ENCODE data around the gene ANKRD29.
"Not testable (repeated sequence)": the region's sequence is repeated elsewhere in the genome, so short reads cannot be mapped to it uniquely, and the experiment has no call there.

The ANKRD29 gene

GRCh38 chr18:23641937-23642666, 20.6 kb downstream of the ANKRD29 start:
- DNase-seq = no peak

- DNase-seq = no peak
Observed at GRCh38 chr18:23641143-23641720, 21.5 kb downstream of the ANKRD29 start.

GRCh38 chr18:23640052-23640451, 22.7 kb downstream of the ANKRD29 start:
- no peak for DNase-seq

GRCh38 chr18:23636433-23636832, 26.3 kb downstream of the ANKRD29 start:
- not testable (repeated sequence) for DNase-seq

- DNase-seq = no peak
Observed at GRCh38 chr18:23636071-23636399, 26.7 kb downstream of the ANKRD29 start.

- DNase-seq = no peak
Observed at GRCh38 chr18:23635283-23636070, 27.2 kb downstream of the ANKRD29 start.

- DNase-seq = no peak
Observed at GRCh38 chr18:23634692-23635091, 28.0 kb downstream of the ANKRD29 start.

- DNase-seq = no peak
Observed at GRCh38 chr18:23632615-23633014, 30.1 kb downstream of the ANKRD29 start.

- peak; percentile 14 for DNase-seq
Observed at GRCh38 chr18:23631746-23632145, 31.0 kb downstream of the ANKRD29 start.

GRCh38 chr18:23631312-23631711, 31.4 kb downstream of the ANKRD29 start:
- no peak for DNase-seq

- no peak for DNase-seq
Observed at GRCh38 chr18:23629444-23629946, 33.2 kb downstream of the ANKRD29 start.

- DNase-seq = no peak
Observed at GRCh38 chr18:23627970-23628369, 34.7 kb downstream of the ANKRD29 start.

GRCh38 chr18:23627321-23627720, 35.4 kb downstream of the ANKRD29 start:
- DNase-seq = no peak

- no peak for DNase-seq
Observed at GRCh38 chr18:23626451-23627279, 36.0 kb downstream of the ANKRD29 start.

GRCh38 chr18:23623040-23623439, 39.7 kb downstream of the ANKRD29 start:
- no peak for DNase-seq

GRCh38 chr18:23619388-23619881, 43.3 kb downstream of the ANKRD29 start:
- DNase-seq = no peak

- DNase-seq = no peak
Observed at GRCh38 chr18:23618862-23619387, 43.8 kb downstream of the ANKRD29 start.

- DNase-seq = no peak
Observed at GRCh38 chr18:23617412-23618014, 45.2 kb downstream of the ANKRD29 start.

GRCh38 chr18:23616258-23616657, 46.5 kb downstream of the ANKRD29 start:
- no peak for DNase-seq

- no peak for DNase-seq
Observed at GRCh38 chr18:23614891-23615290, 47.8 kb downstream of the ANKRD29 start.

GRCh38 chr18:23614413-23614812, 48.3 kb downstream of the ANKRD29 start:
- no peak for DNase-seq

- DNase-seq = not testable (repeated sequence)
Observed at GRCh38 chr18:23613091-23613475, 49.6 kb downstream of the ANKRD29 start.
